GM04504 (cell line): ENCODE measurements around the gene RXFP1.

Experiments
- DNase-seq: peaks from one replicate; pipeline ENCODE4 v3.0.0-alpha.2; 2012; ENCODE audit warnings: low read depth

The RXFP1 gene

DNA sequence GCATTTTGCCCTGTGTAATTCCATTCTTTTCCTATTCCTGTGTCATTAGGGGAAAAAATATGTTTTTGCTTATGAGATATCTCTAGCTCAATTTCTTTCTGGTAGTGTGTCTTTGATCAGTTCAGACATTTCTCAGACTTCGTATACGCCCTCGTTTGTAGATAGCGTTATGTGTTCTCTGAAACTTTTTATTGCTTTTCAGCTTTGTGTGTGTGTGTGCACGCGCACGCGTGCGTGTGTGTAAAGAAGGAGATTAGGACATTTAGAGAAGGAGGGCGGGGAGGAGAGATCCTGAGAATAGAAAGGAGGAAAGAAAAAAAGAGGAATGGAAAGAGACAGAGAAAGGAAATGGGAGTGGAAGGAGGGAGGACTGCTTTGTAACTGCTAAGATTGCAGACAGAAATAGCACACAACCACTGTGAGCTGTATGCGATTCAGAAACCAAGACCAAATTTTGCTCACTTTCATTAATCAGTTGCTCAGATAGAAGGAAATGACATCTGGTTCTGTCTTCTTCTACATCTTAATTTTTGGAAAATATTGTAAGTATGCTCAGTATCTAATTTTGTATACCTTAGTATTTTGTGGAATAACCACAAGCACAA lies at the start of gene RXFP1:
Gene RXFP1 (plus strand): TSS at position 399 of the 605 bp plus-strand sequence. CDS start 95 bp downstream, at position 494.
- no peak for DNase-seq

DNA sequence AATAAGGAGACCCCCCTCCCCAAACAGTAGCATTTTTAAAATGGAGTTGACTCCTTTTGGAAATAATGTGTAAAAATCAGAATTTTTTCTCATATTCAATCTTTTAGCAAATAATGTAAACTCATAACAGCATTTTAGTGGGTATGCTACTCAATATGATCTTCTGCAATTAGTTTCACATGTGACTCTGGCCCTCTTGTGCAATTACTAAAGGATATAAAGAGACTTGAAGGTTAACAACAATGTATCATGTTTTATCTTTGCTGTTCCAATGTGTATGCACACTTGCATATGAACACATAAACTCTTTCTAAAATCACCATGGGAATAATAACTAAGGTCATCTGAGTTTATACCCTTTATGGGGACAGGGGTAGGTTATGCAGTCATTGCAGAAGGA lies 39.9 kb upstream of the RXFP1 start:
- DNase-seq: no peak

DNA sequence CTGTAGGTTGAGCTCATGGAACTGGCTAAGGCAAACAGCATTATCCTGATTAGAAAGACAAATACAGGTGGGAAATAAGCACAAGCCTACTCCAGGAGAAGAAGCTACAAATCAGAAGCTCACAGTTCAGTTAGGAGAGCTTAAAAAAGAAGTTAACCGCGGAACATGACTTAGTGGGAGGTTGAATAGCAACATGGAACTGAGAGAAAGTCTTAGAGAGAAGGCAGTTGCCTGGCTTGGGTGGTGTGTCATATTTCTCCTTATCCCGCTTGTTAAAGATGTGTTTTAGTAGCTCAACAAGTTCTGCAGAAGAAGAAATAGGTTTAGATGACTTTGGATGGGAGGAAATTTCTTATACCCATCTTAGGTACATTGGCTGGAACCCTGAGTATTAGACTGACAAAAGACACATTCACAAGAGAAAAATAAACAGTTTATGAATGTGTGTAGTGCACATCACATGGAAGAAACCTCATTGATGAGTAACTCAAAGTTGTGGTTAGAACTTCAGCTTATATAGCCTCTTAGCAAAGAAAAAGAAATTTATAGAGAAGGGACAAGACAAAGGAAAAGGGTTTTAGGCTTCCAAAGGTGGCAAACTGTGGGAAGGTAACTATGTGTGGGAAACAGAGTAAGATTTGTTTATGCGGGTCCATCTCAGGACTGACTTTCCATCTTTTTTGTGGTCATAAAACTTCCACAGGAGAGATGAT lies 37.4 kb upstream of the RXFP1 start:
- no peak for DNase-seq

DNA sequence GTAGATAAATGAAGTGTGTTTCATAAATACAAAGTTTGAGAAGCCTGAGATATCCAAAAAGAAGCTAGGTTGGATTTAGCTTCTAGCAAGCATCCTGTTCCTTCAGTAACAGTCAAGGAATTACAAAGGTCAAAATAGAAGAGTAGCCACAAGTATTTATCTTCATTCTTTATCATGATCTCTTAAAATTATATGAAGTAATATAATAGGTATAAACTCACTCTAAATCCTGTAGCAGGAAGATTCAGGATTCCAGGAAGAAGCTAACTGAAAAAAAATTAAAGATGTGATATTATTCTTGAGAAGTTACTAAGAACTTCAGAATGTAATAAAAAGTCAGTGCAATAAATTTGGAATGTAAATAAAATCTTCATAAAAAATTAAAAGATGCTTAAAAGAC lies 31.1 kb upstream of the RXFP1 start:
- no peak for DNase-seq

DNA sequence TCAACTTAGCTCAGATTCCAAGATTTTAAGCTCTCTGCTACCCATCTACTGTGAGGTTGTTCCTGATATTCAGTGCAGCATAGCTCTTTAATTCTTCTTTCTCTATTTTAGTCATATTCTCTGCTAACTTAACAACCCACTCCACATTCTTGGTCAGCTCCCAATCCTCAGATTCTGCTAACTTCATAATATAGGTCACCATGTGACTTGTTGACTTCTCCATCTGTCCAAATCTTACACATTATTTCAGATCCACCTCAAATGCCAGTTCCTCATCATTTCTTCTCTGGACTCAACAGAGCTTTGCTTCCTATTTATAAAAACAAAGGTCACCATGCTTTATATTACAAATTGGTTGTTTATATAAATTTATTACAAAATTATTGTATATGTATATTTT lies 29.3 kb upstream of the RXFP1 start:
- DNase-seq: no peak

DNA sequence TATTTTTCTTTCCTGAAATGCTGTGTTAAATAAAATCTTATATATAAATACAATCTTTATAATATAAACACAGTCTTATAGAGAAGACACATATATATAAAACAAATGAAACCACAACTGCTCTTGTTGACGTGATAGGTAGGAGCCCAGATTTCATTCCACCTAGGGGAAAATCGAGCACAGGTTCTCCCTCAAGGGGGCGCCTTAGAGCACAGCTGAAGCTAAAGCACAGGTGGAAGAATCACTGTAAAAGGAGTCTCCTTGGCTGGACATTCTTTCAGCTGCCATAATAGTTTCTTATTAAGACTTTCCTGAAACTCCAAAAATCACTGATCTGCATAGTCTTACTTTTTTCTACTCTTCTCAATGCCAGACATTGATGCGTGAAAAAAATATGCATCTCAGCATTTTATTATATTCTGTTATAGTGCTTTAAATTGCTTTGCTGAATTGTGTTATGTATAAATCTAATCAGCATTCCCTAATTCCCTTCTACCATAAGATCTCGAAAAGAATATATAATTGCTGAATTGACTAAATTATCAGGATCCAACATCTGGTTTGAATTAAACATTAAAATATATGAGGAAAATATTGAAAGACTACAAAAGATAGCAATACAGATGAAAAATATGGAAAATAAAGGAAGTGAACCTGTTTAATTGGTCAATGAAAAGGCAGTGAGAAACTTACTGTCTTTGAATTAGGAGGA lies 25.5 kb upstream of the RXFP1 start:
- no peak for DNase-seq

DNA sequence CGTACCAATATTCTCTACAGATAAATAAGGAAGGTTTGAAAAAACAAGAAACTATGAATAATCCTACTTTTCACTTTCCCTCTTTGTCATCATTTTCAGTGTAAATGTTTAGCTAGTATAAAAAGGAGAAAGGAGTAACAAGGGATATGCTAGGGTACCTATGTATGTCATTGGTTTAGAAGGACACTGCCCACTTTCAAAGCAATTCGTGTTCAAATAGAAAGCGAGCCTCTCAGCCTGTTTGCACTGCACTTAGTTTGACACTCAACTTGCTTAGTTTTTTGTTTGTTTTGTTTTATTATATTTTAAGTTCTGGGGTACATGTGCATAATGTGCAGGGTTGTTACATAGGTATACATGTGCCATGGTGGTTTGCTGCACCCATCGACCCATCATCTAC lies 21.6 kb upstream of the RXFP1 start:
- DNase-seq: no peak

DNA sequence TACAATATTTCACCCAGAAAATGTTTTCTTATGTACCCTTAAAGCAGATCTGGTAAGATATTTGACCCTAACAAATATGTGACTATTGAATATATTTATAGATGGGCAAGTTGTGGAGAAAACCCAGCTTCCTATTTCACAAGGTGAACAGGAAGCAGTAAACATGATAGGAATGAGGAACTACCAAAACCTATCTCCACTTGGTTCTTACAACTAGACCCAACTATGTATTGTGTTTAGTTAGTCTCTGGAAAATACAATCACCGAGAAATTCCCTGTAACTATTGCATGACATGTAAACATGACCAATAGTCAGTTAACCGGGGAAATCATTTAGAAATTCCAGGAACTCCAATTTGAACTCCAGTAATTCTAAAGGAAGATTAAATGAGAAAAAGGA lies 8.4 kb upstream of the RXFP1 start:
- no peak for DNase-seq

DNA sequence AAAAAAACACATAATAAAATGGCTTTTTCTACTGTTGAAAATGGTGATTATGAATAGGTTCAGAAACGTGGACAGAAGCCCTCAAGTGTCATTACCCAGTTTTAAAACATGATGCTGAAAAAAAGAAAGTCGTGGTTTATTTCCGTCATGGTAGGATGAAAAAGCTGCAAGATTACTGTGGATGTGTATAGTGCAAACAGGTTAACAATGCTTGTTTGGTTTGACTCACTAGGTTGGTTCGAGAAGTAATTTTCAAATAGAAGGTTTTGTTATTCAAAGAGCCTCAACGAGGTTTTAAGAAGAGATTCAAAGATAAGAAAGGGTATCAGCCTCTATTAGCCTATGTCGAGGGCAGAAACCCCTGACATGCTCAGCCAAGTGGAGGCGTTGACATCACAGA lies 2.5 kb upstream of the RXFP1 start:
- DNase-seq: no peak

DNA sequence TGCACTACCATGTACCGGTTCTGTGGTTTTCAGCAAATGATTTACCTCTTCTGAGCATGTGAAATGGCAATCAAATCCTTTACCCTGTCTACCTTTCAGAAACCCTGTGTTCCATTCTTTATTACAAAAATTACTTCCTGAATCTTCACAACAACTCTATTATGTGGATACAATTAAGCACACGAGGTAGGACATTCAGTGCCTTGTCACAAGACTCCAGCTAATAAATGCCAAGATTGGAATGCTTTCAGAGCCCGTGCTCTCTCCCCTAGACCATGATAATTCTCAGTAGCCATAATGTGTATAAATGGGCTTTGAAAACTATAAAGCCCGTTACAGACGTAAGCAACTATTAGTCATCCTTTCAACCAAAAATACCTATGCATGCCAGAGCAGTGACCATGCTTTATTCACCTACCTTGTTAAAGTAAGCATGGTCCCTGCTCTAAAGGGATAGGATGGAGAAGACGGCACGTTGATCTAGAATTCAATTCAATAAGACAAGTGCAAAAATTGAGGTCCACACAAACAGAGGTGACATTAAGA lies 2.4 kb downstream of the RXFP1 start:
- no peak for DNase-seq

DNA sequence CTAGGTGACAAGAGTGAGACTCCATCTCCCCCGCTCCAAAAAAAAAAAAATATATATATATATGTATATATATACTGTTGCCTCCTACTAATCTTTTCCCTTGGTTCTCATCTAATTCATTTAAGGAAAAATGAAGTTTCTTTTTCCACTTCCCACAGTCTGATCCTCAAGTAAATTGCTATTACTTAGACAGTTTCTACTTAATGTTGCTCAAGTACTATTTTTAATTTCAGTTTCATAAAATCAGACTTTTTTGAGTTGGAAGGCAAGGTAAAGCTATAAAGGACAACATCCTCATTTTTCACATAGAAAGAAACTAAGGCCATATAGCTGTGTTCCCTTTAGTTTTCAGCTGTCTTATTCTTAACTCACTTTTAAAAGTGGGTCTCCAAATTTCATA lies 5.8 kb downstream of the RXFP1 start:
- DNase-seq: no peak

DNA sequence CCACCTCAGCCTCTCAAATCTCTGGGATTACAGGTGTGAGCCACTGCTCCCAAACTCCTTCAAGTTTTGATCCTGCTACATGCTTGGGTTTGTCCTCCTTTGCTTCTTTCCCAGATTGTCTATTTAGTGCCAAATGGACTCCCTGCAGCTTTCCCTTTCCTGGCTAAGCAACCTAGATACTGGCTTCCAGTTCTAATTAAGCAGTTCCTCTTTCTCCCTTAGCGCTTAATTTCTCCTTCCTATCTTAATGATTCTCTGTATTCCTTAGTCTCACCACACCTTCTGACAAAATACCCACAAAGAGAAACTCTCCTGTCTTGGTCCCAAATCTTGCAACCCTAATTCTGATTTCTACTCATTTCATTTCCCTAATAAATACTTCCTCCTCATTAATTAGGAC lies 7.8 kb downstream of the RXFP1 start:
- DNase-seq: no peak

DNA sequence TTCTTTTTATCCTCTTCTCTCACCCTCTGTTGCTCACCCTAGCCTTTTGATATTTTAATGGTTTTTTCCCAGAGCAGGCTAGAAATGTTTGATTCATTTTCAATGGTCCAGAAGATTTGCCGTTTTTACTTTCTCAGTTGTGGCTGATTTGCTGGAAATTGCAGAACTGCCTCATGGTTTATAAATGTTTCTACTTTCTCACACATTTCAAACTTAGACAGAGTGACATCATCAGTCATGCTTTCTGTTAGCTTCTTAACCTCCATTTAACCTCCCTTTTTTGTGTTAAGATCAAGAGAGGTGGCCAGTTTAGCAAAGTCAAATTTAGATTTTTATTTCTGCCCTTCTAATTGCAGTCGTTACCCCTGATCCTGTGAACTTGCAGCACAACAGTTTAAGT lies 8.7 kb downstream of the RXFP1 start:
- no peak for DNase-seq

DNA sequence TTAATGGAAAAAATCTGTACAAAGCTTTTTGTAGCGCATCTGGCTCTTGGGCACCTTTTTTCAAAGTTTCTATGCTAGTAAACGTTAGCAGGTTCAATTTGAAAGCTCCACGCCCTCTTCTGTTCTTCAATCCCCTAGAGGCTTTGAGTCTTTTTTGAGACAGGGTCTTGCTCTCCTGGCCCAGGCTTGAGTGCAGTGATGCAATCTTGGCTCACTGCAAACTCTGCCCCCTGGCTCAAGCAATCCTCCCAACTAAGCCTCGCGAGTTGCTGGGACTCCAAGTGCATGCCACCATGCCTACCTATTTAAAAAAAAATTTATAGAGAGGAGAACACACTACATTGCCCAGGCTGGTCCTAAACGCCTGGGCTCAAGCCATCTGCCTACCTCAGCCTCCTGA lies 9.2 kb downstream of the RXFP1 start:
- no peak for DNase-seq

DNA sequence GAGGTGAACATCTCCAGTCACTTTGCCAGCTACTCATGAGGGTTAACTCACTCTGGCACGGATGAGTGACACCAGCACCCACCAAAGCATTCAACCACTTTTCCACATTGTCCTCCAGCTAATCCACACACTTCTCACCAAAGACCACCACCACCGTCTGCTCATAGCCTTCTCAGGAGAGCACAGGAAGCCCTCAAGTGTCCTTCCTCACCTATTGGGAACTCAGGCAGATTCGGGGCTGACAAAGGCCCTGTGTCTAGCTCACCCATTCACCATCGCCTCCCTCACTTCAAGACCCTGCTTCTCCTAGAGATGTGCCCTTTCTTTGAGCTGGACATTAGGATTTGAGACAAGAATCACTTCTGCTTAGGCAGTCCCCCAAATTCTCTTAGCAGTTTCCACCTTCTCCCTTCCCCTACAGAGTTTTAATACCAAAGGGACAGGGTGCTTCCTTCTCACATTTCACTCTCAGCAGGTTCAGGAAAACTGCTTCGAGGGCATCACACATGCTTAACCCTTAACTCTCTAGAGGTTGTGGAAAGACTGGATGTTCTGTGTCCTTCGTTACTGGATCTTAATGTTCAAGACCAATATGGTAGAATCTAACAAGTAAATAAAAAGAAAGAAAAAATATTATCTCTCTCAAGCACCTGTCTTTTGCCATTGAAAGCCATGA lies 11.0 kb downstream of the RXFP1 start:
- no peak for DNase-seq

DNA sequence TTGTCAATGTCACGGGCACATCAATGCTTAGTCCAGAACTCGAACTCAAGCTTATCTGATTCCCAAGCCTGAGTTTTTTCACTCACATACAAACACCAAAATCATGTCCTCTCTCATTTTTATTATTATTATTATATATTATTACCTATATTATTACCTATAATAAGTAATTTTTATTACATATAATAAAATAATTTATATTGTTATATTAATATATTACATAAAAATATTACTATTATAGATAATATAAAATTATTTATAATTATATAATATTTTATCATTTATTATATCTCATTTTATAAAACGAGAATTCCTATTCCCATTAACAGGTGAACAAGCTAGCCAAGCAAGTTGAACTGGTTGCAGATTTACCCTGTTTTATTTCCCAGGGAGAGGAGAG lies 13.0 kb downstream of the RXFP1 start:
- DNase-seq: no peak

DNA sequence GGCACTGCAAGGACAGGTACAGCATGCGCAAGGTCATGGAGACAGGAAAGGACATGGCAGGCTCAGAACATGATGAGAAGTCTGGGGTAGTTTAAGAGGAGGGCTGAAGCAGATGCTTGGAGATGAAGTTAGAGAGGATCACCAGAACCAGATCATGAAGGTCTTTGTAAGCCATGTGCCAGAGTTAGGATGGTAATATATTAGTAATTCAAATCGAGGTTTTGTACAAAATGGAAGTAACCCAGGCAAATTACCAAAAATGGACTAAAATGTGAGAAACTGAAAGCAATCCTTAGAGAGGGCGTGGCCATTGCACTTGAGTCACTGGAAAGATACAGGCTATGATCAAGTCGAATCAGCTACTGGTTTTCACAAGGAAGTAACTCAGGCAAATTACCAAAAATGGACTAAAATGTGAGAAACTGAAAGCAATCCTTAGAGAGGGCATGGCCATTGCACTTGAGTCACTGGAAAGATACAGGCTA lies 13.5 kb downstream of the RXFP1 start:
- DNase-seq: peak; percentile 11

DNA sequence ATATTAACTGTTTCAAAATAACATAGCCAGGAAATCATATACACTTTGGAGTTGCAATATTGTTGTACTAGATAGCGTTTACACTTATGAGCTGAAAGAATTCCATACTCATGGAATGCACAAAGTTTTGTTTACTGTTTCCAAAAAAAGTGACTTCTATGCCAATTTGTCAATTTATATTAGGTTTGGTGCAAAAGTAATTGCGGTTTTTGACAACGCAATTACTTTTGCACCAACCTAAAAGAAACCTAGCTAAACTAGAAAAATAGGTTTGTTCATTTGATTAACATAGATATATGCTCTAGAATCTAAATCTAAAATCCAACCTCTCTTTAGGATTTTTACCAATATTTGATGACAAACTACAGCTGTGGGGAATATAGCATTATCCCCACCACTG lies 15.2 kb downstream of the RXFP1 start:
- DNase-seq: no peak

DNA sequence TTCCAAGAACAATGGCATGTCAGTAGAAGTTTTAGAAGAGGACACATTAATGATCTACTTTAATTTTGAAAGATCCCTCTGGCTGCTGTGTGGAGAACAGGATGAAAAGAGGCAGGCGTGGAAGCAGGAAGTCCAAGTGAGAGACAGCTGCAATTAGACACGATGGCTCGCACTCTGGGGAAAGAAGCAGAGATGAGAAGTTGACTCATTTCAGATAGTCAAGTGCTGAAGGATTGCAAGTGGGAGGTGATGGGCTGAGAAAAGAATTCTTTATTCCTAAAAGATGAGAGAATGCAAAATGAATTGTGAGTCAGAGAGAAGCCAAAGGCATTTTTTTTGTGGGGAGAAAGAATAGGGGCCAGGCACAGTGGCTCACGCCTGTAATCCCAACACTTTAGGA lies 16.5 kb downstream of the RXFP1 start:
- peak; percentile 11 for DNase-seq

DNA sequence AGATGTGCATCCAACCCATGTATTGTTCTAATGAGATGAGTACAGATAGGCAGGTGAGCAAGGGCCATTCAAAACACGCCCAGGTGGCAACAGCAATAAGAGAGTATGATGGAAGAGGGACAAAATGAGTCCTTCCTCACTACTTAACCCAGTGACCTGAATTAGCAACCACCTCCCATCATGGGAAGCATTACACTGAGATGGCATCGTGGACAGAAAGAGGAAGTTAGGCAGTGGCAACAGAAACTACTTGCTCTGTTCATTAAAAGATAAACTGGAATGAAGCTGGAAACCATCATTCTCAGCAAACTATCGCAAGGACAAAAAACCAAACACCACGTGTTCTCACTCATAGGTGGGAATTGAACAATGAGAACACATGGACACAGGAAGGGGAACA lies 17.2 kb downstream of the RXFP1 start:
- DNase-seq: no peak

DNA sequence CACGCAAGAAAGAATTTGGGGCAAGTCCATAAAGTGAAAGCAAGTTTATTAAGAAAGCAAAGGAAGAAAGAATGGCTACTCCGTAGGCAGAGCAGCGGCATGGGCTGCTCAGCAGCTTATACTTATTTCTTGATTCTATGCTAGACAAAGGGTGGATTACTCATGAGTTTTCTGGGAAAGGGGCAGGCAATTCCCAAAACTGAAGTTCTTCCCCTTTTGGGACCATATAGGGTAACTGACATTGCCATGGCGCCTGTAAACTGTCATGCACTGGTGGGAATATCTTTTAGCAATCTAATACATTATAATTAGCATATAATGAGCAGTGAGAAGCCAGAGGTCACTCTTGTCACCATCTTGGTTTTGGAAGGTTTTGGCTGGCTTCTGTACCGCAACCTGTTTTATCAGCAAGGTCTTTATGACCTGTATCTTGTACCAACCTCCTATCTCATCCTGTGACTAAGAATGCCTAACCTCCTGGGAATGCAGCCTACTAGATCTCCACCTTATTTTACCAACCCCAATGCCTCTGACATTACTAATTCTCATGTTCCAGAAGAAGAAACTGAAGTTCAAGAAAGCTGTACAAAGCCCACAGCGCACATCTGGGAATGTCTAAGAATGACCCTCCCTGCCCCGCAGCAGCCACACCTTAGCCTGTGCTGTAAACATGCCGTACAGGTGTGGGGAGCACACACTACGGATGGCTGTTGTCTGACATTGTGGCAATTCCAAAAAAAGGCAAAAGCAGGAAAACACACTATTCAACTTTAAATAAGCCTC lies 18.6 kb downstream of the RXFP1 start:
- DNase-seq: no peak

DNA sequence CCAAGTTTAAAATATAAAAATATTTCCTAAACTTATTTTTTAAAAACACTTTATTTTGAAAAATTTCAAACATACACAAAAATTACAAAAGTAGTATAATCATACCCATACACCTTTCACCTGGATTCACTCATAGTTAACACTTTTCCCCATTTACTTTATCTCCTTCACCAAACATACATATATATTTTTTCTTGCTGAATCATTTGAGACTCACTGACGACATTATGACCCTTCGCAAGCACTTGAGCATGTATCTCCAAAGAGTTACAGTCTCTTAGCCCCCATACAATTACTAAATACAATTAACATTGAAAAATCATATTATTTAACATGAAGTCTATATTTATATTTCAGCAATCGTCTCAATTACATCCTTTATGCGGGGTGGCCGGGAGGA lies 19.8 kb downstream of the RXFP1 start:
- no peak for DNase-seq
